HEK293T (cell line): ENCODE results near the gene ERC2.

Experiments used
- BHLHE40 ChIP-seq: fragments of 450-650 bp; IDR thresholded peaks from 2 replicates; pipeline ENCODE4 v1.6.1; 2016; ENCODE audit warnings: mild to moderate bottlenecking, moderate library complexity, borderline replicate concordance
- FOXA1 ChIP-seq: fragments of 450-650 bp; IDR thresholded peaks from 2 replicates; pipeline ENCODE4 v1.6.1; 2016; ENCODE audit warnings: mild to moderate bottlenecking
- FOXK2 ChIP-seq: fragments of 450-650 bp; IDR thresholded peaks from 2 replicates; pipeline ENCODE4 v1.6.1; 2016; ENCODE audit warnings: mild to moderate bottlenecking
- FOXM1 ChIP-seq: fragments of 450-650 bp; IDR thresholded peaks from 2 replicates; pipeline ENCODE4 v1.6.1; 2017; ENCODE audit warnings: mild to moderate bottlenecking, borderline replicate concordance
- HDGF ChIP-seq: fragments of 450-650 bp; IDR thresholded peaks from 2 replicates; pipeline ENCODE4 v1.6.1; 2017; ENCODE audit warnings: antibody characterized with exemption, borderline replicate concordance
- LEF1 ChIP-seq: fragments of 450-650 bp; IDR thresholded peaks from 2 replicates; pipeline ENCODE4 v1.6.1; 2017; ENCODE audit warnings: mild to moderate bottlenecking, borderline replicate concordance
- NFRKB ChIP-seq: fragments of 450-650 bp; IDR thresholded peaks from 2 replicates; pipeline ENCODE4 v1.6.1; 2016; ENCODE audit warnings: mild to moderate bottlenecking, moderate library complexity
- PKNOX1 ChIP-seq: fragments of 450-650 bp; IDR thresholded peaks from 2 replicates; pipeline ENCODE4 v1.6.1; 2016
- SP1 ChIP-seq: fragments of 450-650 bp; IDR thresholded peaks from 2 replicates; pipeline ENCODE4 v1.6.1; 2017
- SUZ12 ChIP-seq: fragments of 450-650 bp; IDR thresholded peaks from 2 replicates; pipeline ENCODE4 v1.6.1; 2016; ENCODE audit warnings: mild to moderate bottlenecking
- TARDBP ChIP-seq: fragments of 450-650 bp; IDR thresholded peaks from 2 replicates; pipeline ENCODE4 v1.6.1; 2016

GRCh38 chr3:56467801-56468183 lies 475 bp downstream of the ERC2 start:
- TF ChIP-seq LEF1, result no peak
- no peak for TF ChIP-seq FOXM1
- no peak for TF ChIP-seq TARDBP
- no peak for TF ChIP-seq NFRKB
- TF ChIP-seq PKNOX1, result no peak
- no peak for TF ChIP-seq FOXK2
- no peak for TF ChIP-seq SP1
- no peak for TF ChIP-seq FOXA1
- no peak for TF ChIP-seq HDGF
- no peak for TF ChIP-seq SUZ12
- TF ChIP-seq BHLHE40, result no peak
